ENCODE data around the gene AFAP1.
"Not testable (repeated sequence)": the region's sequence is repeated elsewhere in the genome, so short reads cannot be mapped to it uniquely, and the experiment has no call there.

AFAP1 gene

DNA sequence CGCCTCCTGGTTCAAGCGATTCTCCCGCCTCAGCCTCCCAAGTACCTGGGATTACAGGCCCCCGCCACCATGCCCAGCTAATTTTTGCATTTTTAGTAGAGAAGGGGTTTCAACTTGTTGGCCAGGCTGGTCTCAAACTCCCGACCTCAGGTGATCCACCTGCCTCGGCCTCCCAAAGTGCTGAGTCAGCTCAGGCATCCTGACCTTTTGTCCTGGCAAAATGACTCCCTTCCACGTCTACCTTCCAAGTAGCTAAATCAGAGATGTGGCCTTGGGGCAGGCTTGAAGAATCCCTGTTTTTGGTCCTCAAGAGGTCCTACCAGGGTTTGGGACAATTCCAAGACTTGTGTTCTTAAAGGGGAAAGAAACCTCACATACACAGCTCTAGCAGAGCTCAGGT lies 12.8 kb downstream of the AFAP1 start:
- TF ChIP-seq, protein P1, sequence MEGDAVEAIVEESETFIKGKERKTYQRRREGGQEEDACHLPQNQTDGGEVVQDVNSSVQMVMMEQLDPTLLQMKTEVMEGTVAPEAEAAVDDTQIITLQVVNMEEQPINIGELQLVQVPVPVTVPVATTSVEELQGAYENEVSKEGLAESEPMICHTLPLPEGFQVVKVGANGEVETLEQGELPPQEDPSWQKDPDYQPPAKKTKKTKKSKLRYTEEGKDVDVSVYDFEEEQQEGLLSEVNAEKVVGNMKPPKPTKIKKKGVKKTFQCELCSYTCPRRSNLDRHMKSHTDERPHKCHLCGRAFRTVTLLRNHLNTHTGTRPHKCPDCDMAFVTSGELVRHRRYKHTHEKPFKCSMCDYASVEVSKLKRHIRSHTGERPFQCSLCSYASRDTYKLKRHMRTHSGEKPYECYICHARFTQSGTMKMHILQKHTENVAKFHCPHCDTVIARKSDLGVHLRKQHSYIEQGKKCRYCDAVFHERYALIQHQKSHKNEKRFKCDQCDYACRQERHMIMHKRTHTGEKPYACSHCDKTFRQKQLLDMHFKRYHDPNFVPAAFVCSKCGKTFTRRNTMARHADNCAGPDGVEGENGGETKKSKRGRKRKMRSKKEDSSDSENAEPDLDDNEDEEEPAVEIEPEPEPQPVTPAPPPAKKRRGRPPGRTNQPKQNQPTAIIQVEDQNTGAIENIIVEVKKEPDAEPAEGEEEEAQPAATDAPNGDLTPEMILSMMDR (conservative IDR thresholded peaks at IDR 0.05; ENCODE audit: low read depth, low read length), result no peak
- no peak overlapping the region for H3K4me3 ChIP-seq (ENCODE audit: low read length)
- no peak for DNase-seq (ENCODE audit: low read depth)

DNA sequence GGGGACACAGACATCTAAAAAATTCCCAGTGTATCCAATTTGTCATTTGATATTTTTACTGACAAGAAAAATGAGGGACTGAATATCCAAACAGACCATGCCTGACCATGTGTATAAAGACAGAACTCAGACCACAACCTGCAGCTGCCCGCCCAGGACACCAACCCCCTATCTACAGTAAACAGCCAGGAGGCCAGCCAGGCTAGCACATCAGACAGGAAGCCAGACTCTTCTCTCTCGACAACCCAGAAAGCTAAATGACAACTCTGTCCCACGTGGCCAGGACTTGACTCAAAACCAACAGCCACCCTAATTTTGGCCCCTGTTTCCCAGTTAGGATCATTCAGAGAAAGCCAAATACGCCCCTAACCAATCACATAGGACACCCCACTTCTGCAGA lies 15.1 kb downstream of the AFAP1 start:
- TF ChIP-seq, protein P1 (conservative IDR thresholded peaks at IDR 0.05; ENCODE audit: low read depth, low read length), result no peak
- no peak overlapping the region for H3K4me3 ChIP-seq (ENCODE audit: low read length)
- no peak for DNase-seq (ENCODE audit: low read depth)

DNA sequence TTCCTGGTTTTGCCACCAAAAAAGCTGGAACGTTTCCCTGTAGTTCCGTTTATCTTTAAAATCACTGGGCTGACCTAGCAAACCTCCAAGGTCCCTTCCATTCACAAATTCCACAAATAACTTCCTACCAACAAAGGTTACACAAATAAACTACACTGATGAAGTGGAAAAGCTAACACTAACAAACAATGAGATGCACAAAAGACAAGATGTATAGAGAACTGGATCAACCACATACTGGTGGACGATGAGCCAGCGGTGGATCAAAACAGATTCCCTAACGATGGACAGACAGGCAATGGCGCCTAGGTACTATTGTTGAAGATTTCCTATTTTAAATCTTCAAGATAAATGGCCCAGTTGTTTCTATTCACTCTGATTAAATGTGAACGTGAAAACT lies 15.5 kb downstream of the AFAP1 start:
- no peak overlapping the region for H3K4me3 ChIP-seq (ENCODE audit: low read length)
- no peak for DNase-seq (ENCODE audit: low read depth)
- TF ChIP-seq, protein P1 (conservative IDR thresholded peaks at IDR 0.05; ENCODE audit: low read depth, low read length), result no peak

DNA sequence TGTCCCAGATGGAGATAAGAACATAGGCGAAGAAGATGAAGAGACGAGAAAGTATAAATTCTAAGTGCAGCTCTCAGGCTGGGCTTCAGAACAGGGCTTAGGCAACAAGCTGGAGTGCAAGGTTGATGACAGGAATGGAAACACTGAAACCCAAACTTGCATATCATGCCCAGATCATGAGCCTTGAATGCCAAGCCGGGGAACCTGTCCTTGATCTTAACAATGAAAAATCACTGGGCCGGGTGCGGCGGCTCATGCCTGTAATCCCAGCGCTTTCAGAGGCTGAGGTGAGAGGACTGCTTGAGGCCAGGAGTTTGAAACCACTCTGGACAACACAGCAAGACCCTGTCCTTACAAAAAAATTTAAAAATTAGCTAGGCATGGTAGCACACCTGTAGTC lies 17.2 kb downstream of the AFAP1 start:
- DNase-seq (ENCODE audit: low read depth), result no peak
- no peak overlapping the region for H3K4me3 ChIP-seq (ENCODE audit: low read length)
- TF ChIP-seq, protein P1 (conservative IDR thresholded peaks at IDR 0.05; ENCODE audit: low read depth, low read length), result no peak

DNA sequence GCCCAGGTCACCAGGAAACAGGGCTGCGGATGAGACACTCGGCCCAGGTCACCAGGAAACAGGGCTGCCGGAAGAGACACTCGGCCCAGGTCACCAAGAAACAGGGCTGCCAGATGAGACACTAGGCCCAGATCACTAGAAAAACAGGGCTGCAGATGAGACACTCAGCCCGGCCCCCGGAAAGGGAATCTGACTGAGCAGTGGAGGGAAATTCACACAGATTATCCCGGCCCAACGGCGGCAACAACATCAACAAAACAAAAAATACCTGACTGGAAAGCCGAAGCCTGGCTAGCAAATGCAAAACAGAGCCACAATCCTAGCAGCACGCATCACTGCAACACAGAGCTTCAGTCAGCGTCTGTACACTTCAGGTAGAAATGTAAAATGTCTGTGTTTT lies 20.7 kb downstream of the AFAP1 start:
- H3K4me3 ChIP-seq (ENCODE audit: low read length), result no peak overlapping the region
- DNase-seq (ENCODE audit: low read depth), result no peak
- TF ChIP-seq, protein P1 (conservative IDR thresholded peaks at IDR 0.05; ENCODE audit: low read depth, low read length), result no peak

DNA sequence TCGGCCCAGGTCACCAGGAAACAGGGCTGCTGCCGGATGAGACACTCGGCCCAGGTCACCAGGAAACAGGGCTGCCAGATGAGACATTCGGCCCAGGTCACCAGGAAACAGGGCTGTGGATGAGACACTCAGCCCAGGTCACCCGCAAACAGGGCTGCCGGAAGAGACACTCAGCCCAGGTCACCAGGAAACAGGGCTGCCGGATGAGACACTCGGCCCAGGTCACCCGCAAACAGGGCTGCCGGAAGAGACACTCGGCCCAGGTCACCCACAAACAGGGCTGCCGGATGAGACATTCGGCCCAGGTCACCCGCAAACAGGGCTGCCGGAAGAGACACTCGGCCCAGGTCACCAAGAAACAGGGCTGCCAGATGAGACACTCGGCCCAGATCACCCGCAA lies 21.5 kb downstream of the AFAP1 start:
- not testable (repeated sequence) for DNase-seq (ENCODE audit: low read depth); H3K4me3 ChIP-seq (ENCODE audit: low read length)

DNA sequence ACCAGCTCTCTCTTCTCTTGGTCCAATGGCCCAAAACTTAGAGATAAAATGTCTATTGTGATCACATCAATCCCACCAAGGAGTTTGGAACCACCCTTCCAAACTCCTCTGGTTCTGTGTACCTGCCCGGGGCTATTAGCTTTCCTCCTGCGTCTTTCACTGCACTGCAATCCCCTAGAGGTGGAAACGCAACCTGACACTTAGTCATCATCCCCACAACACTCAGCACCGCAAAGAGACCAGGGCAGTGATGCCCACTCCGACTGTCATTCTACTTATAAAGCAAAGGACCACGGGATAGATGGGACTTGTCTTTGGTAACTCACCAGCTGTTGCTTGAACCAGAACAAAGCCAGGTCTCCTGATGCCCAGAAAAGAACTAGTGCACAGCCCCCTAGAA lies 22.0 kb downstream of the AFAP1 start:
- DNase-seq (ENCODE audit: low read depth), result no peak
- TF ChIP-seq, protein P1 (conservative IDR thresholded peaks at IDR 0.05; ENCODE audit: low read depth, low read length), result no peak
- H3K4me3 ChIP-seq (ENCODE audit: low read length), result no peak overlapping the region

DNA sequence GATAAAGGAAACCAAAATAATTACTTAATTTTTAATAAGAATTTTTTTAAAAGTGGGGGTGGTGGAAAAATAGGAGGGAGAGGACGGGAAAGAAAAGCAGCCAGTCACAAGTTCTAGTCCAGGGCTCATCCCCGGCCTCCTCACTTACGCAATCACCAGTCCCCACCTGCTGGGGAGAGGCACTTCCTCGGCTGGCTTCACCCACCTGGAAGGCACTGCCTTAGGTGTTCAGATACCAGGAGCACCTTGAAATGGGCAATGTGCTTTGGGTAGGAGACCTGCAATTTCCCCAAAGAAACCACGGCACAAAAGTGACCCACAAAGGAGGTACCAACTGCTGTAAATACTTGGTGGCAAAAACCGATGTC lies 23.8 kb downstream of the AFAP1 start:
- no peak overlapping the region for H3K4me3 ChIP-seq (ENCODE audit: low read length)
- TF ChIP-seq, protein P1 (conservative IDR thresholded peaks at IDR 0.05; ENCODE audit: low read depth, low read length), result no peak
- no peak for DNase-seq (ENCODE audit: low read depth)

Measured in retinal pigment epithelial cell (primary cell).